Trophoblast cell (in vitro differentiated cells and primary cell): ENCODE measurements around the gene THADA.

Experiments
- DNase-seq, 2 donors: peaks; one replicate each; pipeline ENCODE4 v3.0.0-alpha.2; 2016
- H2AFZ ChIP-seq: 2 replicates; pipeline ENCODE4 v1.6.1; 2013; ENCODE audit warnings: low read length, moderate library complexity, mild to moderate bottlenecking; ENCODE audit not compliant: insufficient read depth, poor library complexity
- H2AK5ac ChIP-seq: 2 replicates; pipeline ENCODE4 v1.6.1; 2013; ENCODE audit warnings: mild to moderate bottlenecking, low read length
- H2BK120ac ChIP-seq: 2 replicates; pipeline ENCODE4 v1.6.1; 2013; ENCODE audit warnings: low read length, mild to moderate bottlenecking, moderate library complexity; ENCODE audit not compliant: insufficient read depth, poor library complexity
- H2BK12ac ChIP-seq: 2 replicates; pipeline ENCODE4 v1.6.1; 2013; ENCODE audit warnings: mild to moderate bottlenecking, low read length, moderate library complexity
- H2BK5ac ChIP-seq: 2 replicates; pipeline ENCODE4 v1.6.1; 2013; ENCODE audit warnings: low read length, low read depth, moderate library complexity, mild to moderate bottlenecking; ENCODE audit not compliant: poor library complexity
- H3K14ac ChIP-seq: 2 replicates; pipeline ENCODE4 v1.6.1; 2013; ENCODE audit warnings: mild to moderate bottlenecking, low read length
- H3K18ac ChIP-seq: 2 replicates; pipeline ENCODE4 v1.6.1; 2013; ENCODE audit warnings: mild to moderate bottlenecking, low read length
- H3K23ac ChIP-seq: 2 replicates; pipeline ENCODE4 v1.6.1; 2013; ENCODE audit warnings: low read length
- H3K27ac ChIP-seq: 2 replicates; pipeline ENCODE4 v1.5.1; 2013; ENCODE audit warnings: low read depth, mild to moderate bottlenecking, inconsistent platforms, low read length, moderate library complexity
- H3K27me3 ChIP-seq: 2 replicates; pipeline ENCODE4 v1.6.1; 2013; ENCODE audit warnings: inconsistent platforms, mild to moderate bottlenecking, low read length, moderate library complexity; ENCODE audit not compliant: insufficient read depth
- H3K36me3 ChIP-seq, 2 experiments: 1 replicate in 1 of 2; 2 replicates in 1 of 2; pipeline ENCODE4 v1.6.1; 2013; ENCODE audit warnings: low read length in 2 of 2, mild to moderate bottlenecking in 2 of 2, moderate library complexity in 1 of 2; ENCODE audit not compliant: insufficient read depth in 2 of 2, control insufficient read depth in 1 of 2
- H3K4ac ChIP-seq: 2 replicates; pipeline ENCODE4 v1.6.1; 2013; ENCODE audit warnings: low read depth, mild to moderate bottlenecking, low read length, moderate library complexity
- H3K4me1 ChIP-seq, 2 experiments: 1 replicate in 1 of 2; 2 replicates in 1 of 2; pipeline ENCODE4 v1.6.1; 2013; ENCODE audit warnings: low read length in 2 of 2, mild to moderate bottlenecking in 2 of 2, moderate library complexity in 1 of 2; ENCODE audit not compliant: insufficient read depth in 2 of 2, control insufficient read depth in 1 of 2
- H3K4me2 ChIP-seq: 2 replicates; pipeline ENCODE4 v1.6.1; 2013; ENCODE audit warnings: inconsistent platforms, mild to moderate bottlenecking, low read length, moderate library complexity
- H3K4me3 ChIP-seq: 2 replicates; pipeline ENCODE4 v1.5.1; 2013; ENCODE audit warnings: mild to moderate bottlenecking, low read depth, low read length, inconsistent platforms
- H3K79me1 ChIP-seq: one replicate; pipeline ENCODE4 v1.6.1; 2013; ENCODE audit warnings: low read length
- H3K79me2 ChIP-seq: 2 replicates; pipeline ENCODE4 v1.6.1; 2013; ENCODE audit warnings: low read length, mild to moderate bottlenecking; ENCODE audit not compliant: control insufficient read depth, insufficient read depth, poor library complexity
- H3K9ac ChIP-seq: 2 replicates; pipeline ENCODE4 v1.6.1; 2013; ENCODE audit warnings: mild to moderate bottlenecking, low read length
- H3K9me3 ChIP-seq: 2 replicates; pipeline ENCODE4 v1.6.1; 2013; ENCODE audit warnings: low read depth, mild to moderate bottlenecking, control low read depth, inconsistent platforms, low read length; ENCODE audit not compliant: insufficient read depth
- H4K12ac ChIP-seq: 2 replicates; pipeline ENCODE4 v1.6.1; 2013; ENCODE audit warnings: low read depth, mild to moderate bottlenecking, low read length, moderate library complexity
- H4K8ac ChIP-seq: 2 replicates; pipeline ENCODE4 v1.6.1; 2013; ENCODE audit warnings: low read depth, mild to moderate bottlenecking, low read length, moderate library complexity
- H4K91ac ChIP-seq: one replicate; pipeline ENCODE4 v1.6.1; 2013; ENCODE audit warnings: low read depth, mild to moderate bottlenecking, low read length, moderate library complexity
- WGBS: extraction: QIAGEN DNeasy Blood & Tissue Kit; methylation state at CpG from one replicate; pipeline ENCODE4 v1.1.7; 2013; ENCODE audit warnings: missing lambda C conversion rate; ENCODE audit not compliant: insufficient read length, insufficient coverage; ENCODE audit errors: extremely low coverage; 5-methylcytosine and 5-hydroxymethylcytosine counted together

Gene THADA

GRCh38 chr2:43484323-43484930 is 111.4 kb downstream of the THADA start:
- peak; percentile 37 to 88 for DNase-seq
- Histone ChIP-seq H4K91ac (no peak overlapping the region), H3K79me2 (no peaks in the 10 kb centered on the region), H4K12ac (no peak overlapping the region), H3K18ac (no peak overlapping the region), H4K8ac (no peak overlapping the region), H3K23ac (no peak overlapping the region), H3K79me1 (no peaks in the 10 kb centered on the region), H3K4ac (no peak overlapping the region), H2AK5ac (no peak overlapping the region), H3K36me3 (no peaks in the 10 kb centered on the region), H2BK12ac (no peak overlapping the region), H2BK5ac (no peak overlapping the region), H2BK120ac (no peak overlapping the region), H3K14ac (no peak overlapping the region), H3K9me3 (no peaks in the 10 kb centered on the region), H2AFZ (no peak overlapping the region), H3K9ac (no peak overlapping the region), H3K27me3 (no peaks in the 10 kb centered on the region), H3K4me3 (no peak overlapping the region), H3K4me2 (no peak overlapping the region), H3K27ac (no peak overlapping the region), H3K4me1 (no peaks in the 10 kb centered on the region)

GRCh38 chr2:43482961-43483360 is 112.9 kb downstream of the THADA start:
- H4K91ac ChIP-seq: no peak overlapping the region
- no peak overlapping the region for H2AK5ac ChIP-seq
- no peaks in the 10 kb centered on the region for H3K79me2 ChIP-seq
- H4K8ac ChIP-seq: no peak overlapping the region
- no peak overlapping the region for H3K27ac ChIP-seq
- H3K4ac ChIP-seq: peak overlapping the region; percentile 55
- no peaks in the 10 kb centered on the region for H3K27me3 ChIP-seq
- no peak overlapping the region for H3K23ac ChIP-seq
- H2BK5ac ChIP-seq: no peak overlapping the region
- no peak overlapping the region for H3K14ac ChIP-seq
- no peak overlapping the region for H3K9ac ChIP-seq
- H2BK12ac ChIP-seq: peak overlapping the region; percentile 80
- no peak overlapping the region for H3K4me2 ChIP-seq
- no peak overlapping the region for H3K4me3 ChIP-seq
- no peak overlapping the region for H2AFZ ChIP-seq
- H3K4me1 ChIP-seq: no peaks in the 10 kb centered on the region
- DNase-seq: no peak
- no peak overlapping the region for H4K12ac ChIP-seq
- peak overlapping the region; percentile 66 for H2BK120ac ChIP-seq
- no peaks in the 10 kb centered on the region for H3K9me3 ChIP-seq
- H3K79me1 ChIP-seq: no peaks in the 10 kb centered on the region
- no CpG with 5 or more reads among the region's 4 CpGs for WGBS
- H3K18ac ChIP-seq: no peak overlapping the region
- H3K36me3 ChIP-seq: no peaks in the 10 kb centered on the region

GRCh38 chr2:43481927-43482542 is 113.8 kb downstream of the THADA start:
- no peak overlapping the region for H2BK5ac ChIP-seq
- no peaks in the 10 kb centered on the region for H3K9me3 ChIP-seq
- no peak overlapping the region for H2BK12ac ChIP-seq
- H3K36me3 ChIP-seq: no peaks in the 10 kb centered on the region
- no peak overlapping the region for H4K8ac ChIP-seq
- no peak overlapping the region for H3K27ac ChIP-seq
- WGBS: no CpG with 5 or more reads among the region's 4 CpGs
- H3K9ac ChIP-seq: no peak overlapping the region
- H3K4me2 ChIP-seq: no peak overlapping the region
- no peak overlapping the region for H2BK120ac ChIP-seq
- H3K4me3 ChIP-seq: no peak overlapping the region
- no peak overlapping the region for H3K14ac ChIP-seq
- H3K79me2 ChIP-seq: no peaks in the 10 kb centered on the region
- H2AFZ ChIP-seq: no peak overlapping the region
- no peak overlapping the region for H3K4ac ChIP-seq
- no peaks in the 10 kb centered on the region for H3K79me1 ChIP-seq
- no peak overlapping the region for H2AK5ac ChIP-seq
- no peak overlapping the region for H3K23ac ChIP-seq
- H3K4me1 ChIP-seq: no peaks in the 10 kb centered on the region
- no peaks in the 10 kb centered on the region for H3K27me3 ChIP-seq
- DNase-seq: no peak
- H3K18ac ChIP-seq: no peak overlapping the region
- no peak overlapping the region for H4K12ac ChIP-seq
- no peak overlapping the region for H4K91ac ChIP-seq

- Histone ChIP-seq H4K91ac (no peak overlapping the region), H2BK120ac (no peak overlapping the region)
- WGBS: no CpG with 5 or more reads among the region's 3 CpGs
These were observed 115.0 kb downstream of the THADA start for GRCh38 chr2:43480874-43481273.

More at GRCh38 chr2:43480874-43481273, 115.0 kb downstream of the THADA start:
- H4K8ac ChIP-seq: no peak overlapping the region
- no peak overlapping the region for H2BK12ac ChIP-seq
- no peak overlapping the region for H2AK5ac ChIP-seq
- no peak overlapping the region for H3K23ac ChIP-seq
- H3K27me3 ChIP-seq: no peaks in the 10 kb centered on the region
- no peak overlapping the region for H3K14ac ChIP-seq
- no peak overlapping the region for H3K9ac ChIP-seq
- H3K27ac ChIP-seq: no peak overlapping the region
- no peaks in the 10 kb centered on the region for H3K79me2 ChIP-seq
- H2BK5ac ChIP-seq: no peak overlapping the region
- H3K79me1 ChIP-seq: no peaks in the 10 kb centered on the region
- no peaks in the 10 kb centered on the region for H3K36me3 ChIP-seq
- no peak for DNase-seq
- no peak overlapping the region for H3K4ac ChIP-seq
- no peak overlapping the region for H3K18ac ChIP-seq
- no peaks in the 10 kb centered on the region for H3K4me1 ChIP-seq
- no peak overlapping the region for H2AFZ ChIP-seq
- H3K9me3 ChIP-seq: no peaks in the 10 kb centered on the region
- no peak overlapping the region for H3K4me2 ChIP-seq
- no peak overlapping the region for H3K4me3 ChIP-seq
- no peak overlapping the region for H4K12ac ChIP-seq
